ENCODE data around the gene HLA-DRB1.

- no peak for TF ChIP-seq CTCF (IDR thresholded peaks at IDR 0.05 in 8 of 11, conservative IDR thresholded peaks at IDR 0.05 in 3 of 11)
- TF ChIP-seq POLR2A (IDR thresholded peaks at IDR 0.05) = no peak
These were observed 21.1 kb downstream of the HLA-DRB1 start for GRCh38 chr6:32568561-32568960.

Measured in spleen (tissue), 7 donors.